Osteocyte (in vitro differentiated cells): ENCODE results near the gene NINJ1. TPM values are rescaled to one million over a fixed set of nuclear protein-coding genes. Genes with fewer than 3 reads are reported as not detected.

Source experiments
- DNase-seq: peaks from one replicate; pipeline ENCODE4 v3.0.0; 2021; ENCODE audit warnings: mixed read lengths; ENCODE audit not compliant: unreplicated experiment; ENCODE audit errors: extremely low spot score
- H3K27ac Mint-ChIP-seq: one replicate; pipeline ENCODE4 v1.8.0; 2021; ENCODE audit warnings: mild to moderate bottlenecking, mixed read lengths; ENCODE audit not compliant: unreplicated experiment
- H3K27me3 Mint-ChIP-seq: one replicate; pipeline ENCODE4 v1.8.0; 2021; ENCODE audit warnings: mixed read lengths; ENCODE audit not compliant: unreplicated experiment
- H3K36me3 Mint-ChIP-seq: one replicate; pipeline ENCODE4 v1.8.0; 2021; ENCODE audit warnings: mixed read lengths; ENCODE audit not compliant: unreplicated experiment
- H3K4me1 Mint-ChIP-seq: one replicate; pipeline ENCODE4 v1.8.0; 2021; ENCODE audit warnings: mixed read lengths; ENCODE audit not compliant: unreplicated experiment
- H3K4me3 Mint-ChIP-seq: one replicate; pipeline ENCODE4 v1.8.0; 2021; ENCODE audit warnings: mild to moderate bottlenecking, moderate library complexity, mixed read lengths; ENCODE audit not compliant: unreplicated experiment
- H3K9me3 Mint-ChIP-seq: one replicate; pipeline ENCODE4 v1.8.0; 2021; ENCODE audit warnings: mixed read lengths; ENCODE audit not compliant: unreplicated experiment
- total RNA-seq: library from RNA; stranded (reverse); gene quantifications from 2 replicates; pipeline ENCODE4 v1.2.1, GENCODE V29; 2021
- TF ChIP-seq, protein P1 (sequence below): fragments of 200-600 bp; sonication (generic); IDR thresholded peaks from 2 replicates; pipeline ENCODE4 v1.5.0; 2021; ENCODE audit warnings: antibody characterized with exemption, mild to moderate bottlenecking, moderate library complexity

NINJ1 gene
- total RNA-seq, 1 donor from 2014 or later = 32.9 TPM

- Mint-ChIP-seq H3K36me3 (no peaks in the 10 kb centered on the region), H3K27ac (no peak overlapping the region), H3K9me3 (no peaks in the 10 kb centered on the region), H3K27me3 (peaks cover under 1% of the 10 kb centered on the region), H3K4me1 (peaks cover 10% of the 10 kb centered on the region), H3K4me3 (no peak overlapping the region)
- peak; percentile 94 for DNase-seq
- TF ChIP-seq, protein P1, sequence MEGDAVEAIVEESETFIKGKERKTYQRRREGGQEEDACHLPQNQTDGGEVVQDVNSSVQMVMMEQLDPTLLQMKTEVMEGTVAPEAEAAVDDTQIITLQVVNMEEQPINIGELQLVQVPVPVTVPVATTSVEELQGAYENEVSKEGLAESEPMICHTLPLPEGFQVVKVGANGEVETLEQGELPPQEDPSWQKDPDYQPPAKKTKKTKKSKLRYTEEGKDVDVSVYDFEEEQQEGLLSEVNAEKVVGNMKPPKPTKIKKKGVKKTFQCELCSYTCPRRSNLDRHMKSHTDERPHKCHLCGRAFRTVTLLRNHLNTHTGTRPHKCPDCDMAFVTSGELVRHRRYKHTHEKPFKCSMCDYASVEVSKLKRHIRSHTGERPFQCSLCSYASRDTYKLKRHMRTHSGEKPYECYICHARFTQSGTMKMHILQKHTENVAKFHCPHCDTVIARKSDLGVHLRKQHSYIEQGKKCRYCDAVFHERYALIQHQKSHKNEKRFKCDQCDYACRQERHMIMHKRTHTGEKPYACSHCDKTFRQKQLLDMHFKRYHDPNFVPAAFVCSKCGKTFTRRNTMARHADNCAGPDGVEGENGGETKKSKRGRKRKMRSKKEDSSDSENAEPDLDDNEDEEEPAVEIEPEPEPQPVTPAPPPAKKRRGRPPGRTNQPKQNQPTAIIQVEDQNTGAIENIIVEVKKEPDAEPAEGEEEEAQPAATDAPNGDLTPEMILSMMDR = peak; percentile 96
These were observed 25.8 kb upstream of the NINJ1 start for GRCh38 chr9:93159601-93160471.

GRCh38 chr9:93156475-93157008, 22.5 kb upstream of the NINJ1 start:
- DNase-seq = no peak
- H3K27me3 Mint-ChIP-seq = peaks cover 4% of the 10 kb centered on the region
- H3K4me3 Mint-ChIP-seq = no peak overlapping the region
- H3K27ac Mint-ChIP-seq = no peak overlapping the region
- H3K9me3 Mint-ChIP-seq = no peaks in the 10 kb centered on the region
- TF ChIP-seq, protein P1 = no peak
- peaks cover 10% of the 10 kb centered on the region for H3K4me1 Mint-ChIP-seq
- no peaks in the 10 kb centered on the region for H3K36me3 Mint-ChIP-seq

DNA sequence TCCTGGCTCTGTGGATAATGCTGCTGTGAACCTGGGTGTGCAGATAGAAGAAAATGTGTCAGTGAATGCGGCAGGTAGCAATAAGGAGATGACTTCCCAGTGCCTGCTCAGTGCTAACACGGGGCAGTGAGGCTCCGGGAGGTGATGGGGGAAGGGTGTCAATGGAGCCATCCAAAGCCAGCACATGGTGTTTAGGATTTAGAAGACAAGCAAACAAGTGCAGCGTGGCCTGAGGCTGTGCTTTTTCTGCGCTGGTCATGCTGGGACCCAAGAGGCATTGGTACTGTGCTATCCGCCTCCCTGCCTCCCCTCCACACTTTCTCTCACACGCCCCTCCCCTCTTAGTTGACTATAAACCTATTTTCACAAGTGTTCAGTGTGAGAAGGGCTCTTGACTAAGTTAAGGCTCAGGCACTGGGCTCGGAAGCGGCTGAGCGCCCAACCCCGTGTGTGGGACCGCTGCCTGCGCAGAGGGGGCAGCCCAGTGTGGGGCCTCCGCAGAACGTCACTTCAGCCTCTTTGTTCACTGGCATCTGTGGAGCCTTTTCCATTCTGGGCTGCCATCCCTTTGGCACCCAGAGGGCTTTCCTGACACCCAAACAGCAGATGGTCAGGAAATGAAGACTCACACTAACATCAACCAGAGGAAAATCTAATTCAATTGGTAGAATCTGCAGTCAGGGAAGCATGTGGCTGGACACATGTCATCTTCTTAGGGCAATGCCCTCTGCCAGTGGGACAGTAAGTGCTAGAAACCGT, 21.8 kb upstream of the NINJ1 start:
- no peak for DNase-seq
- TF ChIP-seq, protein P1 = no peak
- H3K27ac Mint-ChIP-seq = no peak overlapping the region
- H3K9me3 Mint-ChIP-seq = no peaks in the 10 kb centered on the region
- H3K27me3 Mint-ChIP-seq = peaks cover 4% of the 10 kb centered on the region
- peaks cover 10% of the 10 kb centered on the region for H3K4me1 Mint-ChIP-seq
- no peak overlapping the region for H3K4me3 Mint-ChIP-seq
- no peaks in the 10 kb centered on the region for H3K36me3 Mint-ChIP-seq

- H3K36me3 Mint-ChIP-seq = no peaks in the 10 kb centered on the region
- TF ChIP-seq, protein P1 = peak; percentile 51
- H3K27me3 Mint-ChIP-seq = peaks cover 4% of the 10 kb centered on the region
- no peaks in the 10 kb centered on the region for H3K9me3 Mint-ChIP-seq
- H3K4me1 Mint-ChIP-seq = peaks cover 1% of the 10 kb centered on the region
- DNase-seq = no peak
- H3K4me3 Mint-ChIP-seq = no peak overlapping the region
- H3K27ac Mint-ChIP-seq = no peak overlapping the region
These were observed 20.3 kb upstream of the NINJ1 start for GRCh38 chr9:93154293-93154903.
